HepG2 (cell line): Measurements from ENCODE around the gene ANO9. TPM values are rescaled to one million over a fixed set of nuclear protein-coding genes. Genes with fewer than 3 reads are reported as not detected.

ENCODE experiments used
- ESRRA ChIP-seq: sonication (generic); formaldehyde crosslinking; IDR thresholded peaks from 2 replicates; pipeline ENCODE4 v1.5.1; 2020; ENCODE audit warnings: mild to moderate bottlenecking, low read depth, missing genetic modification reagents
- GLI4 ChIP-seq: sonication (generic); formaldehyde crosslinking; IDR thresholded peaks from 2 replicates; pipeline ENCODE4 v1.5.1; 2020; ENCODE audit warnings: missing genetic modification reagents, mild to moderate bottlenecking, moderate library complexity, borderline replicate concordance
- MAFG ChIP-seq: sonication (generic); formaldehyde crosslinking; IDR thresholded peaks from 2 replicates; pipeline ENCODE4 v1.5.1; 2020; ENCODE audit warnings: mild to moderate bottlenecking, missing genetic modification reagents
- MTF2 ChIP-seq: sonication (generic); formaldehyde crosslinking; IDR thresholded peaks from 2 replicates; pipeline ENCODE4 v1.5.0; 2020; ENCODE audit warnings: missing genetic modification reagents, borderline replicate concordance
- NONO ChIP-seq, 2 experiments: fragments of 450-650 bp in 1 of 2; sonication (generic) in 1 of 2; formaldehyde crosslinking in 1 of 2; IDR thresholded peaks in 1 of 2; conservative IDR thresholded peaks in 1 of 2; 2 replicates each; pipeline versions ENCODE4 v1.6.1 to v1.8.0; 2017 to 2022; ENCODE audit warnings: mild to moderate bottlenecking in 1 of 2, missing genetic modification reagents in 1 of 2, moderate library complexity in 1 of 2
- PHF5A ChIP-seq: IDR thresholded peaks from one replicate; pipeline ENCODE4 v1.6.1; 2018; ENCODE audit warnings: low read depth, missing genetic modification reagents; ENCODE audit not compliant: unreplicated experiment
- TARDBP ChIP-seq: sonication (generic); formaldehyde crosslinking; IDR thresholded peaks from 2 replicates; pipeline ENCODE4 v1.8.0; 2022; ENCODE audit warnings: mild to moderate bottlenecking, missing genetic modification reagents
- ZBTB20 ChIP-seq: sonication (generic); formaldehyde crosslinking; IDR thresholded peaks from 2 replicates; pipeline ENCODE4 v1.8.1; 2023; ENCODE audit warnings: missing genetic modification reagents, low read depth, mild to moderate bottlenecking, borderline replicate concordance
- ZEB1 ChIP-seq: IDR thresholded peaks from 2 replicates; pipeline ENCODE4 v1.6.1; 2012; ENCODE audit warnings: mild to moderate bottlenecking, low read depth, inconsistent platforms; ENCODE audit not compliant: insufficient replicate concordance
- ZNF160 ChIP-seq: sonication (generic); formaldehyde crosslinking; IDR thresholded peaks from 2 replicates; pipeline ENCODE4 v1.8.0; 2022; ENCODE audit warnings: mild to moderate bottlenecking, inconsistent platforms, missing genetic modification reagents
- ZNF230 ChIP-seq: sonication (generic); formaldehyde crosslinking; IDR thresholded peaks from 2 replicates; pipeline ENCODE4 v1.4.0; 2020; ENCODE audit warnings: mild to moderate bottlenecking, missing genetic modification reagents
- ZNF253 ChIP-seq: sonication (generic); formaldehyde crosslinking; IDR thresholded peaks from 2 replicates; pipeline ENCODE4 v1.8.0; 2022; ENCODE audit warnings: mild to moderate bottlenecking, missing genetic modification reagents, borderline replicate concordance
- ZNF333 ChIP-seq: sonication (generic); formaldehyde crosslinking; IDR thresholded peaks from 2 replicates; pipeline ENCODE4 v1.4.0; 2020; ENCODE audit warnings: mild to moderate bottlenecking, missing genetic modification reagents, borderline replicate concordance
- ZNF607 ChIP-seq: sonication (generic); formaldehyde crosslinking; IDR thresholded peaks from 2 replicates; pipeline ENCODE4 v1.5.1; 2020; ENCODE audit warnings: missing genetic modification reagents, mild to moderate bottlenecking, borderline replicate concordance
- ZNF678 ChIP-seq: sonication (generic); formaldehyde crosslinking; IDR thresholded peaks from 2 replicates; pipeline ENCODE4 v1.4.0; 2020; ENCODE audit warnings: mild to moderate bottlenecking, missing genetic modification reagents
- ZSCAN22 ChIP-seq: sonication (generic); formaldehyde crosslinking; IDR thresholded peaks from 2 replicates; pipeline ENCODE4 v1.4.0; 2020; ENCODE audit warnings: mild to moderate bottlenecking, missing genetic modification reagents
- polyA plus RNA-seq, 8 experiments: library from polyadenylated mRNA; depleted of rRNA in 3 of 8; stranded (reverse) in 7 of 8; unstranded in 1 of 8; fragments of >200 nt; fragmentation: Illumina TruSeq in 4 of 8; extraction: Trizol in 4 of 8; gene quantifications; 2 replicates each; pipeline versions ENCODE4 v1.2.1 to v1.2.3, GENCODE V29; 2011 to 2016; ENCODE audit warnings: low read depth in 4 of 8, missing spikeins in 1 of 8, mixed read lengths in 1 of 8; ENCODE audit not compliant: insufficient read depth in 1 of 8
- total RNA-seq, 5 experiments: library from RNA; depleted of rRNA; stranded (reverse); fragments of >200 nt; fragmentation: Illumina TruSeq; extraction: Trizol; gene quantifications; 2 replicates each; pipeline ENCODE4 v1.2.3, GENCODE V29; 2016; ENCODE audit warnings: low read depth in 1 of 5
- TF ChIP-seq, protein P1 (sequence below): sonication (generic); formaldehyde crosslinking; IDR thresholded peaks from 2 replicates; pipeline ENCODE4 v1.4.0; 2020; ENCODE audit warnings: missing genetic modification reagents
- TF ChIP-seq, protein P2 (sequence below): sonication (generic); formaldehyde crosslinking; IDR thresholded peaks from 2 replicates; pipeline ENCODE4 v1.8.1; 2023; ENCODE audit warnings: missing genetic modification reagents, inconsistent platforms, borderline replicate concordance
- TF ChIP-seq, protein P3 (sequence below): sonication (generic); formaldehyde crosslinking; IDR thresholded peaks from 2 replicates; pipeline ENCODE4 v1.8.0; 2023; ENCODE audit warnings: mild to moderate bottlenecking, missing genetic modification reagents
- TF ChIP-seq, protein P4 (sequence below): IDR thresholded peaks from 2 replicates; pipeline ENCODE4 v1.6.1; 2012; ENCODE audit warnings: low read length, improper control_type of control experiment

ANO9 gene
- total and polyA plus RNA-seq, 2 of the 13 experiments (the other 11 are each of a cell fraction or from before 2014, with no cell fraction given) = 8.9 to 14.3 TPM

DNA sequence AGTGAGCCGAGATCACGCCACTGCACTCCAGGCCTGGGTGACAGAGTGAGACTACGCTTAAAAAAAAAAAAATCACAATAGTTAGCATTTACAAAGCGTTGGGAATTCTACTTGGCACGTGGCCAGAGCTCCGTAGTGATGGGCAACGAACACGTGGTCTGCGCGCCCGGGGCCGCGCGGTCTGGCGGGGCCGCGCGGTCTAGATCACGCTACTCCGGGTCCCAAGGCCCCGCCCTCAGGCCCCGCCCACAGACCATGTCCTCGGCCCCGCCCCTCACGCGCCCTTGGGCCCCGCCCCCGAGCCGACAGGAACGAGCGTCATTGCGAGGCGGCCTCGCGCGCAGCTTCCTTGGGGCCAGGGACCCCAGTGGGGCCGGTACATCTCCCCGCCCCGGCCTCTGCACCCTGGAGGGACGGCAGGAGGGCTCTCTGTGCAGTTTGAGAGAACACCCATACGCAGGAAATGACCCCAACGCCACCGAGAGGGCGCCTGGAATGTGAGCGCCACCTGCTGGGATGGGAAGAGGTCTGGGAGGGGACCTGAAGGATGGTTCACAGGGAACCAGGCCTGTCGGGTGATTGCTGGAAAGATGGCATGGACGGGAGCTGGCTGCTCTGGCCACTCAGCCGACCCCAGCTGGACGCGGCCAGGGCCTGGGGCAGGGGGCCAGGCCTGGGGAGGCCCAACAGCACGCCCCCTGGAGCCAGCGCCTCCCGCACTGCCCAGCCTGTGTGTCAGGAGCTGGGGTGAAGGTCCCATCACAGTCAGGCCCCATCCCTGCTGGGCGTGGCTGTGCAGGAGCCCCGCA is 6.3 kb upstream of the ANO9 start (continued):
- TF ChIP-seq, protein P1, sequence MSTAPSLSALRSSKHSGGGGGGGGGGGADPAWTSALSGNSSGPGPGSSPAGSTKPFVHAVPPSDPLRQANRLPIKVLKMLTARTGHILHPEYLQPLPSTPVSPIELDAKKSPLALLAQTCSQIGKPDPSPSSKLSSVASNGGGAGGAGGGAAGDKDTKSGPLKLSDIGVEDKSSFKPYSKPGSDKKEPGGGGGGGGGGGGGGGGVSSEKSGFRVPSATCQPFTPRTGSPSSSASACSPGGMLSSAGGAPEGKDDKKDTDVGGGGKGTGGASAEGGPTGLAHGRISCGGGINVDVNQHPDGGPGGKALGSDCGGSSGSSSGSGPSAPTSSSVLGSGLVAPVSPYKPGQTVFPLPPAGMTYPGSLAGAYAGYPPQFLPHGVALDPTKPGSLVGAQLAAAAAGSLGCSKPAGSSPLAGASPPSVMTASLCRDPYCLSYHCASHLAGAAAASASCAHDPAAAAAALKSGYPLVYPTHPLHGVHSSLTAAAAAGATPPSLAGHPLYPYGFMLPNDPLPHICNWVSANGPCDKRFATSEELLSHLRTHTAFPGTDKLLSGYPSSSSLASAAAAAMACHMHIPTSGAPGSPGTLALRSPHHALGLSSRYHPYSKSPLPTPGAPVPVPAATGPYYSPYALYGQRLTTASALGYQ (CRISPR knock-in tag) = no peak
- TF ChIP-seq MAFG = no peak
- TF ChIP-seq, protein P2, sequence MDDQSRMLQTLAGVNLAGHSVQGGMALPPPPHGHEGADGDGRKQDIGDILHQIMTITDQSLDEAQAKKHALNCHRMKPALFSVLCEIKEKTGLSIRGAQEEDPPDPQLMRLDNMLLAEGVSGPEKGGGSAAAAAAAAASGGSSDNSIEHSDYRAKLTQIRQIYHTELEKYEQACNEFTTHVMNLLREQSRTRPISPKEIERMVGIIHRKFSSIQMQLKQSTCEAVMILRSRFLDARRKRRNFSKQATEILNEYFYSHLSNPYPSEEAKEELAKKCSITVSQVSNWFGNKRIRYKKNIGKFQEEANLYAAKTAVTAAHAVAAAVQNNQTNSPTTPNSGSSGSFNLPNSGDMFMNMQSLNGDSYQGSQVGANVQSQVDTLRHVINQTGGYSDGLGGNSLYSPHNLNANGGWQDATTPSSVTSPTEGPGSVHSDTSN (CRISPR knock-in tag) = no peak
- peak; percentile 74 for TF ChIP-seq TARDBP (CRISPR knock-in tag)
- TF ChIP-seq ZNF333 (CRISPR knock-in tag) = no peak
- TF ChIP-seq ZEB1 = peak; percentile 29
- TF ChIP-seq ZNF230 (CRISPR knock-in tag) = peak; percentile 86
- TF ChIP-seq NONO (IDR thresholded peaks at IDR 0.05) = no peak
- TF ChIP-seq NONO (CRISPR knock-in tag; conservative IDR thresholded peaks at IDR 0.05) = peak; percentile 75
- TF ChIP-seq, protein P3, sequence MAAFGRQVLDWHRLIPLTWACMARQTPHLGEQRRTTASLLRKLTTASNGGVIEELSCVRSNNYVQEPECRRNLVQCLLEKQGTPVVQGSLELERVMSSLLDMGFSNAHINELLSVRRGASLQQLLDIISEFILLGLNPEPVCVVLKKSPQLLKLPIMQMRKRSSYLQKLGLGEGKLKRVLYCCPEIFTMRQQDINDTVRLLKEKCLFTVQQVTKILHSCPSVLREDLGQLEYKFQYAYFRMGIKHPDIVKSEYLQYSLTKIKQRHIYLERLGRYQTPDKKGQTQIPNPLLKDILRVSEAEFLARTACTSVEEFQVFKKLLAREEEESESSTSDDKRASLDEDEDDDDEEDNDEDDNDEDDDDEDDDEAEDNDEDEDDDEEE = 0 out of 2 replicates have a peak, but pooled peaks have one; percentile 67
- TF ChIP-seq ZNF607 (CRISPR knock-in tag) = peak; percentile 60; the same call in 1 of the 2 replicates
- TF ChIP-seq, protein P4, sequence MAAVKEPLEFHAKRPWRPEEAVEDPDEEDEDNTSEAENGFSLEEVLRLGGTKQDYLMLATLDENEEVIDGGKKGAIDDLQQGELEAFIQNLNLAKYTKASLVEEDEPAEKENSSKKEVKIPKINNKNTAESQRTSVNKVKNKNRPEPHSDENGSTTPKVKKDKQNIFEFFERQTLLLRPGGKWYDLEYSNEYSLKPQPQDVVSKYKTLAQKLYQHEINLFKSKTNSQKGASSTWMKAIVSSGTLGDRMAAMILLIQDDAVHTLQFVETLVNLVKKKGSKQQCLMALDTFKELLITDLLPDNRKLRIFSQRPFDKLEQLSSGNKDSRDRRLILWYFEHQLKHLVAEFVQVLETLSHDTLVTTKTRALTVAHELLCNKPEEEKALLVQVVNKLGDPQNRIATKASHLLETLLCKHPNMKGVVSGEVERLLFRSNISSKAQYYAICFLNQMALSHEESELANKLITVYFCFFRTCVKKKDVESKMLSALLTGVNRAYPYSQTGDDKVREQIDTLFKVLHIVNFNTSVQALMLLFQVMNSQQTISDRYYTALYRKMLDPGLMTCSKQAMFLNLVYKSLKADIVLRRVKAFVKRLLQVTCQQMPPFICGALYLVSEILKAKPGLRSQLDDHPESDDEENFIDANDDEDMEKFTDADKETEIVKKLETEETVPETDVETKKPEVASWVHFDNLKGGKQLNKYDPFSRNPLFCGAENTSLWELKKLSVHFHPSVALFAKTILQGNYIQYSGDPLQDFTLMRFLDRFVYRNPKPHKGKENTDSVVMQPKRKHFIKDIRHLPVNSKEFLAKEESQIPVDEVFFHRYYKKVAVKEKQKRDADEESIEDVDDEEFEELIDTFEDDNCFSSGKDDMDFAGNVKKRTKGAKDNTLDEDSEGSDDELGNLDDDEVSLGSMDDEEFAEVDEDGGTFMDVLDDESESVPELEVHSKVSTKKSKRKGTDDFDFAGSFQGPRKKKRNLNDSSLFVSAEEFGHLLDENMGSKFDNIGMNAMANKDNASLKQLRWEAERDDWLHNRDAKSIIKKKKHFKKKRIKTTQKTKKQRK = no peak
- TF ChIP-seq ESRRA (CRISPR knock-in tag) = peak; percentile 54; the same call in 1 of the 2 replicates
- TF ChIP-seq ZNF160 (CRISPR knock-in tag) = peak; percentile 26; the same call in 1 of the 2 replicates
- TF ChIP-seq GLI4 = 0 out of 2 replicates have a peak, but pooled peaks have one; percentile 72
- TF ChIP-seq MTF2 (CRISPR knock-in tag) = peak; percentile 82; the same call in 1 of the 2 replicates
- no peak for TF ChIP-seq ZSCAN22
- TF ChIP-seq ZBTB20 (CRISPR knock-in tag) = peak; percentile 57; the same call in 1 of the 2 replicates
- no peak for TF ChIP-seq ZNF253
- TF ChIP-seq PHF5A (CRISPR knock-in tag) = peak; percentile 75
- 0 out of 2 replicates have a peak, but pooled peaks have one; percentile 30 for TF ChIP-seq ZNF678 (CRISPR knock-in tag)
